HG03565 (cell line): Measurements from ENCODE around the gene TMEM63B.
"Not testable (repeated sequence)": the region's sequence is repeated elsewhere in the genome, so short reads cannot be mapped to it uniquely, and the experiment has no call there.

ENCODE experiments used
- ATAC-seq: cut with Tn5 transposase; IDR thresholded peaks from one replicate; pipeline ENCODE4 v1.9.1; 2021; ENCODE audit warnings: mild to moderate bottlenecking, moderate library complexity; ENCODE audit not compliant: unreplicated experiment

Gene TMEM63B

GRCh38 chr6:44127186-44128019, at the start of gene TMEM63B, which contains the start of gene MRPL14:
TMEM63B (plus strand) TSS chr6:44127554; CDS start chr6:44134585, 7,031 bp downstream.
MRPL14 (minus strand) TSS chr6:44127452; CDS start chr6:44116611, 10,841 bp downstream.
- ATAC-seq, result peak; percentile 68

GRCh38 chr6:44078219-44078826, 49.0 kb upstream of the TMEM63B start:
- ATAC-seq, result no peak

GRCh38 chr6:44078827-44079671, 48.3 kb upstream of the TMEM63B start:
- ATAC-seq, result no peak

- ATAC-seq, result no peak
Observed at GRCh38 chr6:44079672-44080071, 47.7 kb upstream of the TMEM63B start.

- no peak for ATAC-seq
Observed at GRCh38 chr6:44080561-44081521, 46.5 kb upstream of the TMEM63B start.

GRCh38 chr6:44081753-44082152, 45.6 kb upstream of the TMEM63B start:
- ATAC-seq, result no peak

- no peak for ATAC-seq
Observed at GRCh38 chr6:44082872-44083321, 44.5 kb upstream of the TMEM63B start.

- ATAC-seq, result no peak
Observed at GRCh38 chr6:44084231-44085014, 42.9 kb upstream of the TMEM63B start.

GRCh38 chr6:44085219-44085618, 42.1 kb upstream of the TMEM63B start:
- no peak for ATAC-seq

- no peak for ATAC-seq
Observed at GRCh38 chr6:44086931-44087574, 40.3 kb upstream of the TMEM63B start.

GRCh38 chr6:44087623-44088022, 39.7 kb upstream of the TMEM63B start:
- ATAC-seq, result no peak

- no peak for ATAC-seq
Observed at GRCh38 chr6:44088827-44089590, 38.3 kb upstream of the TMEM63B start.

- ATAC-seq, result no peak
Observed at GRCh38 chr6:44090465-44090864, 36.9 kb upstream of the TMEM63B start.

GRCh38 chr6:44091356-44091755, 36.0 kb upstream of the TMEM63B start:
- ATAC-seq, result not testable (repeated sequence)

- ATAC-seq, result no peak
Observed at GRCh38 chr6:44091981-44092884, 35.1 kb upstream of the TMEM63B start.

- ATAC-seq, result no peak
Observed at GRCh38 chr6:44093066-44093465, 34.3 kb upstream of the TMEM63B start.
